NCI-H1417 (cell line): ENCODE measurements around the gene NFIA.

Experiments used
- DNase-seq, 3 experiments: peaks; one replicate each; lab custom pipeline; 2025; lab: John Stamatoyannopoulos, UW

Gene NFIA

DNA sequence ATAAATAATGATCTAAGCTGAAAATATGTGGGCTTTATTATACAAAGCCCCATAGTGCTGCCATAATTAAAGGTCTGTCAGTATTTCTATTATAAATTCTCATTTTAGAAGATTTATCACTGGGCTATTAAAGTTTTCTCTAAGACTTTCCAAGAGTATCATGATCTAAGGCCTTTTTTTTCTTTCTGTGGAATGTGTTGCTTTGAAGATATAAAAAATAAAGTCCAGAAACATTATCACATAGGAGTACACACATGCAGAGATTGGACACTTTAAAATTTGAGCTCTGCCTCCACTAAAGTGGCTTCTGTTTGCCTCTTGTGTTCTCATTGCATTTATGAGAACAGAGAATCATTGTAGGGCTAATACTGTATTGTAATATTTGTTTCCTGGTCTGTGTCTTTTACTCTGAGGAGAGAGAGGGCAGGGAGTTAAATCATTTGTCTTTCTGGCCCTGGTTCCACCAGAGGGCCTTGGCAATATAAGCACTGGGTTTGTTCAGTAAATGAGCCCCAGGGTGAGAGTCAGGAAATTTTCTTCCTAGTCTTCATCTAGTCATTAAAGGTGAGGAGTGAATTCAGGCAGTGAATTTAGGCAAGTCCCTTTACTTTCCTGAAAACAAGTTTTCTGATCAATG lies 70.2 kb downstream of the NFIA start:
- DNase-seq, result peak in 1 of 3 experiments; percentile 11

DNA sequence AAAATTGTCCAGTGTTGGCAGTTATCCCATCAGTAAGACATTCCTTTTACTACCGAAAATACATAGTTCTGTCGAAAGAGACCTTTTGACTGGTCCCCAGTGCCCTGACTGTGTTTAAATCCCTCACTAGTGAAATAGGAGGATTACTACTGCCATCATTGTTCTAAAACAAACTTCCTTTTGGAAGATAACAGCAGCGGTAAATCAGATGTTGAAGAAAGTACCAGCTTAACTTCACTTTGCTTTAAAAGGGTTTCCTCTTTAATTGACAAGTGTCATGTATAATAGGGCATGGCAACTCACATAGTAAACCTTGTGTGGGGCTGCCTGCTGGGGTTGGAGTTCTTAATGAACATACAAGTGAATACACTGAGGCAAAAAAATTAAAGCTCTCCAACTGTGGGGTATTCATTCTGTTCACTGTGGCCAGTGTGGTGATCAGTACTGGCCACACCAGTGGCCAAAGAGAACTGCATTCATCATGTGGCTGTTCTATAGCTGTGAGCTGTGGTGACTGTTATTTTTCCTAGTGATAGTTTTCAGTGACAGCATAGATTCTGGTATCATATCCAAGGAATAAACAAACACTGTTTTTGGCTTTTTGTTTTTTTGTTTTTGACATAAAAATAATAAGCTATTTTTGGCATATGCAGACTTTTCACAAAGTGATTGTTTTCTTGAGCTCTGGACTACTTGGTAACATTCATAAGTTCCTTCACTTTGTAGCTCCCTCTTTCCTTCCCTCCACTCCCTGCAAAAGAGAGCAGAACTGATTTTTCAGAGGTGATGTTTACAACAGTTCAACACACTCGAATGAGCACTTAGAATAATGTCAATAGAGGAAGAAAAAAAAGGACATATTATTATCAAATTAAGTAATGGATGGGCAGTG lies 74.5 kb downstream of the NFIA start:
- peak in 1 of 3 experiments; percentile 27 for DNase-seq

DNA sequence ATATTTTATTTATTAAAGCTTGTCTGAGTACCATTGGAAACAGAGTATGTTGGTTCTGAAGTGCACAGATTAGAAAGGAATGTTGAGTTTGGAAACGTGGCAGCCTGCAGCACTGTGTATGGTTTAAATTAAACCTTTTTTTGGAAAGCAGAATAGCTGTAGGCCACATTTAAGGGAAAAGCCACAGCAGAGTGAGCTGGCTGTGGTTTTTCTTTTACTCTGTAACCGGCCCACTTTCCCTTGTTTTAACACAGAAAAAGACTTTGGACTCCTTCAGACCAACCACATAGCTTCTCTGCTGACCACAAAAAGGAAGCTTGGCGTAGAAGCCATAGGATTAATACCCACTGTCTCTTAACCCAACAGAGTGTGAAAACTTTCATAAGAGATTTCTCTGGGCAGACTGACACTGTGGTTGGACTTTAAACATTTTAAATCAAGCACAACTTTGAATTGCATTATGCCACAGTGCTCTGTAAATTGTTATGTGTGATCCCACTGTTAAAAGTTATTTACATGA lies 75.2 kb downstream of the NFIA start:
- no peak for DNase-seq

DNA sequence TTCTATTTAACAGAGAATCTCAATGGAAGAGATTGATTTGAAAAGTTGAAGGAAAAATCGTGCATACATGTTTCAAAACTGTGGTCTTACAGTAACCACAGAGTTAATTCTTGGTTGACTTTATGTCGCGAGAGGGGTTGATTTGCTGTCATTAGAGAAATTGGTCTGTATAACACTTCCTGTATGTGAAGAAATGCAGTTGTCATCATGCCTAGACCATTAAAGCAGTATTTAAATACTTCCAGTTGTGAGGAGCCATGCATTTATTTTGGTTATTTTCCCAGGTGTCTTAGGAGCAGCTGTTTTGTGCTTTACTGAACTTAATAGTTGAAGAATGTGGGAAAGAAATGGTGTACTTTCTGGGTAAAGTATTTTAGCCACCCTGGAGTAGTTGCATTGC lies 76.2 kb downstream of the NFIA start:
- no peak for DNase-seq

DNA sequence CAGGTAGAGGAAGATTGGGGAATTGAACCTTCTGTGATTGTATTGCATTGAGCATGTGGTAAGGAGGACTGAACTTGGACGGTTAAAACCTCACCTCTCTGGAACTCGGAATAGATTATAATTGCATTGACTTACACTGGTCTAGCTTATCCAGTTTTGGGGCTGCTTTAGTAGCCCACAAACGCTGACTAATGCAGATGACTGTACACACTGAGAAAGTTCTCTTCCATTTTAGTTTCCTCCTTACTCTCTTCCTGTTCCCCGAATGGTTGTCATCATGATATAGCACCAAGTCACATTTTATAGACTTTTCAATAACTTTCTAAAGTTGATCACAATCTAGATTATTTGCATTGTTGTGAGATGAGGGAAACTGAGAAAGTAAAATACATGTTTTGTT lies 78.2 kb downstream of the NFIA start:
- no peak for DNase-seq

DNA sequence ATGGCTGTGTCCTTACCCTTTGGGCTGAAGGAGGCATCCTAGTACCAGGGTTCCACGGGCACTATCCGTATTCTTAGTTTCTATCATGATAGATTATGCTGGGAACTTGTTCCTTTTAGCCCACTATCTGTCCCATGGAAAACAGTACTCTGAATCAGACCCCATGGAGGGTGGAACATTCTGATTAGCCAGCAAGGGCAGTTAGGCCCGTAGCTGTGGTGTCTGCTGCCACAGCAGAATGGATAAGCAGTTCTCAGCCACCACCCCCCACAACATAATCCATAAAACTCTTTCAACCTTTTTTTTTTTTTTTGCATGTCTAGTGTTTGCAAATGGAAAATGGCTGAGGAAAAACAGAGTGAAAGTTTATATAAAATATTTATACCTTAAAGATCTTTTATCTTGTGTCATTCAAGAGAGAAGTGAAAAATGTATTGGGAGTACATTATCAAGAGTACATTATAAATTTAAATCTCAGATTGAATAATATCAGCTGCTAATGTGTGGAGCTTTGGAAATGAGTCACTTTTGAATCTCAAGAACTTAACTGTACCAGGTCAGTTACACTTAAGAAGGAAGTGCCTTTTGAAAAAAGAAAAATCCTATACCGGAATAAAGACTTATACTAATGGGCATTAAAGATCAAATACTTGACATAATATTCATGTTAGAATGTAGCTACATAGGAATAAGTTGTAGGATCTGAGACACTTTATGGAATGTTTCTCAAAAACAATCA lies 80.3 kb downstream of the NFIA start:
- no peak for DNase-seq

DNA sequence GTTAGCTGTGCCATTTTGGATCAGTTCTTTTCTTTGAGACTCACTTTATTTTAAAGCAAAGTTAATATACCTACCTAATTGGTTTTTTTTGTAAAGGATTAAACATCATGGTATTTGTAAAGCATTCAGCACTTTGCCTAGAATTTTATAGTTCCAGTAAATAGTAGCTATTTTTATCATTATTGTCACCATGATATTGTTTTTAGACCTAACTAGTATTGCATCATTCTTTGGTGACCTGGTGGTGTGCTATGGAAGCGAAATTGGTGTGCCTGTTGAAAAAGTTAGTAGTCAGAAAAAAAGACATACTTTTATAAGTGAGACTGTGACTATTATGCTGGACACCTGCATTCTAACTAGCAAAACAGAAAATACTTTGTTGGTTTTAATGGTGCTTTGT lies 81.0 kb downstream of the NFIA start:
- no peak for DNase-seq

DNA sequence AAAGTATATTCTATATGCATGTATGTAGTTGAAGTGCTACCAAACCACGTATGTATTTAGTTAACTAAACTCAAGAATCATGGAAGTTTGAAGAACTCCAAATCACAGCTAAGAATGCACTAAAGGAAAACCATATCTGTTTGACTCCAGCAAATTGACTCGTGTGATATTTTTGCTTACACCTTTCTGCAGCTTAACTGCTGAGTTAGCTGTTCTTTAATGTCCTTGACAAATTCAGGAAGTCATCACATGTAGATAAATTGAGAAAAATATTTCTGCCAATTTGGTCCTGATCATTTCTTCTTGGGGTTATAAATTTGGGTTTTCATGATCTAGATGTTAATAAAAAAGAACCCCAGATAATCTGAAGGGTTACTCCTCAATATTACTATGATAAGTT lies 83.0 kb downstream of the NFIA start:
- DNase-seq, result no peak

DNA sequence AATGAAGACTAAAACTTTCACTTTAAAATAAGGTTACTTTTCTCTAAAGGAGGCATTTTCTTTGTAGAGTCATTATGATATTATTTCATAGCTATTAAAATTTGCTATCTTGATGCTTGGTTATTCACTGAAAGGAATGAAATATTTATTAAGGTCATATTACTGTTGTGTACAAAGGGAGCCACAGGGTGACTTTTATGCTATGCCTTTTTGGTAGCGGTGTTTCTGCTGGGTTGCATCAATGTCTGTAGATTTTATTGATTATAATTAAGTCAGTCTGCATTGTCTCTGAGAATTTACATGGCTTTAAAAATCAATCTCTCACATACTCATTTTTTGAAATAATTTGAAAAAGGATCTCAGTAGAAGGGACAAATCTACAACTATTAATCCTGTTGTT lies 84.9 kb downstream of the NFIA start:
- no peak for DNase-seq

DNA sequence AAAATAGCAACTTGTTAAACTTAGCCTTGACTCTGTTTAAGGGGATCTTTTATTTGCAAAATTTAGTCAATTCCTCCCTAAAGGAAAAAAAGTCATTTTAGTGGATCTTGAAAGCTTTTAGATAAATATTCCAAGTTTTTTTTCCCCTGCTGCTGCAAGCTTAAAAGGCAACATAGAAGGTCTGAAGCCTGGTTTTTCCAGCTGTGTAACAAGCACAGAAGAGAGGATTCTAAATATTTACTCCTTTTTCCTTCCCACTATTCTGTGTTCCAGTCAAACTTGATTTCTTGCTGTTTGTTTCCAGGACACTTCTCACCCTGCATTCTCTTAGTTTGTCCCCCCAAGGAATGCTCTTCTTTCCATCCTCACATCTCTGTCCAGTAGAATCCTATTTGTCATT lies 86.7 kb downstream of the NFIA start:
- DNase-seq, result no peak

DNA sequence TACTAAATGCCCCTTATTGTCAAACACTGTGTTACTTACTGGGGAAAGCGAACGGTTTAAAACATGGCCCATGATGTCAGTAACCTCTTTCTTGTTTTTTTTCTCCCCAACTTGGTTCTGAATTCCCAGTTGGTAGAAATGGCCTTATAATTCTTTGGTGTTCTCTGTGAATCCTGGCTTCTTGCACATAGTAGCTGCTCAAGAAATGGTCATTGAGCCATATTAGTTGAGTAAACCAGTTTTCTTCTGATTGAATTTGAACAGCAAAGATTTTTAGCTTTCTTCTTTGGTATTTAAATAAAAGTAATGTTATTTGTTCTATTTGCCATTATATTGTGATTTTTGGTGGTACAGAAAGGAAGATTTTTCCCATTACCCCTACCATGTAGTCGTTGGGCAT lies 87.3 kb downstream of the NFIA start:
- DNase-seq, result no peak

DNA sequence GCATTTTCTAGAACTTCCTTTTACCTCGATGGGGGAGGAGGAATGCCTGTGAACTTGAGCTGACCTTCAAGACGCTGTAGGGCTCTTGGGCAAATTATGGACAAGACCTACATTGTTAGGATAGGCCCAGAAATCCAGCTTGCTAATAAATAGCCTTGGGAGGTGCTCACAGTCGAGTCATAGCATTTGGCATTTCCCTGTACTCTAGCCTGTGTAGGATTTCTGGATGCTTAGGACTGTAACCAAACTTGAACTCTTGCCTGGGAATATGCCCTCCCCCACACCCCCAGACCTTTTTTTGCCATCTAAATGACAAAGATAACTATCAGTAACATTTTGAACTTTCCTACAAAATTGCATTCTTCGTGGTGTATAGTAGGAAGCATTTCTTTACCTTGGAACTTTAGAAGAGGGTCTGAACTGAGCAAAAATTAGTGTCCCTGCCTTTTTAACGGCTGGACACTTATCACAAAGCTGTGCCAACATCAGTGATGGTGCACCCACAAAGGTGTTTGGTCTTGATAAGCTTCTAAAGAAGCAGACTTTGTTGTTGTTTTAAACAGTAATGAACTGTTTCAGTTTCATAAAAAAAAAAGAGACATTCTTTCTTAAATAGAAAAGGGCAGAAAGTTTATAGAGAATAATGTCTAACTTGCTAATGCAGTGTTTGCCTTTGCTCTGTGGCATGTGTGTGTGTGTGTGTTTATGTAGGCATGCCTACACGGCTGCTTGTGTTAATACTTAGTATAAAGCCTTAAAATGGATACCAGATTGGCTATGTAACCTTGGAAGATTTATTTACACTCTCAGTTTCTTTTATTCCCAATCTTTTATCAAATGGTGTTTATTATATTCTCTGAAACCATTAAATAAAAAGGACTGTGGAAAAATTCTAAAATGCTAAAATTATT lies 88.2 kb downstream of the NFIA start:
- DNase-seq, result no peak

DNA sequence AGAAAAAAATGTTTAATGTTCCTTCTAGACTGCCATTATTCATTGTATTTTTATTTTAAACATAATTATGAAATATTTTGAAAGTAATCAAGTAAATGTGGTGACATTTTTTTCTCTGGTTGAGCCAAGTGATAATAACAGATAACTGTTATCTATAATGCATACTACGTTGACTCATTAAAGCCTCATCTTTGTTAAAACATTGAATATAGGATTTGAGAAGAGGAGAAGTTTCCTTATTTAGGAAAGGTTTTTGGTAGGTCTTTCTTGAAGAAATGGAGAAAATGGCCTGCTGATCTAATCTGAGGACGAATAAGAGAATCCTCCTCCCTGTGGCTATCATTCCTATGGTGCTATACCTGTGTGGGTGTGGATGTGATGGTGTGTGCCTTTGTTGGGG lies 89.0 kb downstream of the NFIA start:
- DNase-seq, result no peak

DNA sequence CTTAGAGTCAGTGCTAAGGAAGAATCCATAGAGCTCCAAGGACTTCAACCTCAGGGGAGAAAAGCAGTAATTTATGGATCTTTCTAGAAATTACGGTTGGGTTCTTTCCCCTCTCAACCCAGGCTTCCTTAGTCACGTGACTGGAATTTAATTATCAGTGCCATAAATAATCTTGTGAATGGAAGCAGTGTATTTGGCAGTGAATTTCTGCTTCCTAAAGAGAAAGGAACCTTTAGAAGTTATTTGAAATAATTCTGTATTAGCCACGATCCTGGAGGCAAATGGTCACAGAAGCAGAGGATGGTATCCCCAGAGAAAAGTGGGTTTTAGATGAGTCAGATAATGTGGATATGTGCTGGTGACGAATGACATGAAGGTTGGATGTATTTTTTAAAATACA lies 89.6 kb downstream of the NFIA start:
- DNase-seq, result no peak

DNA sequence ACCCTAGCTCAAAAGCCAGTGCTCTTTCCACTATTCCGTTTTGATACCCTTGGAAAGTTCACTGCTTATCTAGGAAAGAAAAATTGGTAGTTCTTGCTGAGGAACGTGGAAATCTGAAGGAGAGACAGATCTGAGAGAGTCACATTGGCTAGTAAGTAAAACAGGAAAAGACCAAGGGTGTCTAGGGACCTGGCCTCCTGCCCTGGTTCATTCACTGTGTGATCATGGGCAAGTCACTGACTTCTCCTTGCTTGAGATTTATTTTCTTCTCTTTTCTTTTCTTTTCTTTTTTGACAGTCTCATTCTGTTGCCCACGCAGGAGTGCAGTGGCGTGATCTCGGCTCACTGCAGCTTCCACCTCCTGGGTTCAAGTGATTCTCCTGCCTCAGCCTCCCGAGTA lies 90.8 kb downstream of the NFIA start:
- no peak for DNase-seq

DNA sequence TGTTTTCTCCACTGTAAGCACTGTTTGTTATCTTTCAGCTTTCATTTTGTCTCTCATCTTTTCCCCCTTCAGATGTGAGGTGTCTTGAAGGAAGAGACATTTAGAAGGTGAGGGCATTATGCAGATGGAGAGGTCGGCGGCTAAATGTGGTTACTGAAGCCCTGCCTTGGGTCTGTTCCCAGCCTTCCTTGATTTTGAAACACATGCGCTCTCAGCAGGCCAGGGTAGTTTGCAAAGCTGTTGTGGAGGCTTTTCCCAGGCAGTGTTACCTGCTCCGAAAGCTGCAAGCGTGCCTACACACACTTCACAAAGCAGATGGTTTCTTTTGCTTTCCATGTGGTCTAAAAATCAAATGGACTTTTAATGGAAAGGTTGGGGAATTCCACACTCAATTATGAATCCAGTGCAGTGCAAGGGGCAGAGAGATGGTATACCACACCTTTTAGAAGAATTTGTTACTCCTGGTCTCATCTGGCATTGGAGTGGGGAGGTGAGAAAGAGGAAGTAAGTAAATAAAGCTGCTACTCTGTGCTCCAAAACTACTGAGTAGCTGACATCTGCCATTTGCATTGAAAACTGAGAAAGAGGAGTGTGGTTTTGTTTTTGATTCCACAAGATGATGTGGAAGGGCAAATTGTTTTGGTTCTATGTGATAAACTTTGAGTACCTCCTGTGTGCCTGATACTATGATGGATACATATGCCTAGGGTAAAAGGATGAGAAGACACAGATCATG lies 91.9 kb downstream of the NFIA start:
- DNase-seq, result no peak

DNA sequence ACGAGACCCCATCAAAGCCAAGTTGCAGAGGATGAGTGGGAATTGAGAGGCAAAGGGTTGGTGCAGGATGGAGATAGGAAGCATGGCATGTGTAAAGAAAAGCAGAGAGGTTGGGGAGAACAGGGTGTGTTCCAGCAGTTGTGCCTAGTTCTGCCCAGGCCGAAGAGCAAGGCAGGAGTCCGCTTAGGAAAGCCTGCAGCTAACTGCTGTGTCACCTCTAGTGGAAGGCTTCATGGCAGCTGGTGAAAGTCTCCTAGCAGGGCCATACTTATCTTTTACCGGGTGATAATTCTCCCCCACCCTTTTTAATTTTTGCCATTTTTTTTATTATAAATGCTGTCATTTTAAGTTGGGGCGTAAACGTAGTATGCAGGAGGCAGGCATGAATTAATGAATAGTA lies 93.6 kb downstream of the NFIA start:
- no peak for DNase-seq

DNA sequence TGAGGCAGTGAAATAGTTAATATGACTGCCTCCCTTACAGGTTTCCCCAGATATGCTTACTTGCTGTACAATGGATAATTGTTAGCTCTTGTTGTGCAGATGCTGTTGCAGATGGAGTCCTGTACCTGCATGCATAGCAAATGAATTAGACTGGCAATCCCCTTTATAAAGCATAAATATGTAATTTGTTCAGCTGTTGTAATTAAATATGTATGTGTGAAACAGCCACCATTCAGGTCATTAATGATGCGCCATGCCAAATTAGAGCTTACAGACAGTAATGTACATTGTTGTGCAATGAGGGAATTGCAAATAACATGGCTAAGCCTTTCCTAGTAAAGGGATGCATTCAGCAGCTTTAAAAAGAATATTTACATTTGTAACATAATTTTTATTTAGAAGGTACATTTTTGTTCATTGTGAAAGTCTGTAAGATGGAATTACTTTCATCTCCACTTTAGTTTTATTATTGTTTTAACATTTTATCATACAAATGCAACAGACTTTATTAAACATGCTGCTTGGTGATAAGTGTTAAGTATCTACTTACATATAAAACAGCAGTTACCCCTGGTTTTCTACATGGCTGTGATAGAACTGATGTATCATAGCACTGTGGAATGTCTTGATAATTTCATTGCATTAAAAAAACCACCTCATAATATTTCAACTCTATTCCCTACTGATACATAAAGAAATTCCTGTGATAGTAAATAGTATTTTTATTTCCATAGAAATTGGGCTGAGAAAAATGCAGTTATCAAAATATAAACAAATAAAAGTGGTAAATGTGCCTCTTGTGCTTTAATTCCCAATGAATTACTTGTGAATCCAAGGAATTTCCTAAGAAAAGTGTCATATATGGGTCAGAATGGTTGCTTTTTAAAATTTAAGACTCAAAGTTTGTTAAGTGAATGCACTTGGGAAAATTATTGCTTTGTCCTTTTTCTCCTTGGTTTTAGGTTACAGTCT lies 99.0 kb downstream of the NFIA start:
- DNase-seq, result peak in 2 of 3 experiments; percentile 23 to 65

DNA sequence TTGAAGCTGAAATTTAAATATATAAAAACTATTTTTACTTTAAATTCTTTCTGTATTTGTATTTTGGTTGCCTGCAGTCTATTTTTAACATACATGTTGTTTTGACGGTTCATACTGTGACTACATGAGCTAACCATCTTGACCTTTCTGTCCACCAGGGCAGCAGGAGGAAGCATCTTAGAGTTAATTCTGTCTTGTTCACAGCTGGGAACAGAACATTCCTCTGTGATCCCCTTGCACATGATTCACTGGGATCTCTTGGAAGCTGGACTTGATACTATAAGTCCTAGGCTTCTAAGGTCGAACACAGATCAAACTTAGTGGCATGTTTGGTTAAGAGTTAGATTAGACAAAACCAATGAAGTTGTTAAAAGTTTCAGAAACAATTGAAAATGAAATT lies 99.7 kb downstream of the NFIA start:
- no peak for DNase-seq

DNA sequence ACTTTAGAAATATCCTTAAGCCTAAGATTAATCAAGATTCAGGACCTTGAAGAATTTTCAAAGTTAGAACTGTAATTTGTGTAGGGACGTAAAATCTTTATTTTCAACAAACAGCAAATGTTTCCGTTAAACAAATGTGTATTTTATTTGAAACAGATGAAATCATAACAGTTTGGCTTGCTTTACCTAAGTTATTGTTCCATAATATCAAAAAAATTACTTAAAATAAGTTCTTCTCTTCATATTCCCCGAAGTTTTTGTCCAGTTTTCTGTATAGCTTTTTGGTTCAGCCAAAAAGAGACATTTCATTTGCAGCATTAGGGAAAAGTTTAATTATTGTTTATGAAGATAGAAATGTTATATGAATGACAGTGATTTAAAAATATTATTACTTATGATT lies 100.1 kb downstream of the NFIA start:
- DNase-seq, result no peak
